Hematopoietic multipotent progenitor cell treated with erythropoietin and hydrocortisone succinate and interleukin-3 and kit ligand, for 15 days (in vitro differentiated cells): ENCODE data around the gene ADIPOR1.
"Not testable (repeated sequence)": the region's sequence is repeated elsewhere in the genome, so short reads cannot be mapped to it uniquely, and the experiment has no call there.

Experiments used
- DNase-seq: peaks from one replicate; pipeline ENCODE4 v3.0.0-alpha.2; 2015; ENCODE audit warnings: low spot score

Gene ADIPOR1, protein sequence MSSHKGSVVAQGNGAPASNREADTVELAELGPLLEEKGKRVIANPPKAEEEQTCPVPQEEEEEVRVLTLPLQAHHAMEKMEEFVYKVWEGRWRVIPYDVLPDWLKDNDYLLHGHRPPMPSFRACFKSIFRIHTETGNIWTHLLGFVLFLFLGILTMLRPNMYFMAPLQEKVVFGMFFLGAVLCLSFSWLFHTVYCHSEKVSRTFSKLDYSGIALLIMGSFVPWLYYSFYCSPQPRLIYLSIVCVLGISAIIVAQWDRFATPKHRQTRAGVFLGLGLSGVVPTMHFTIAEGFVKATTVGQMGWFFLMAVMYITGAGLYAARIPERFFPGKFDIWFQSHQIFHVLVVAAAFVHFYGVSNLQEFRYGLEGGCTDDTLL

GRCh38 chr1:202957733-202958543 is at the start of gene ADIPOR1:
Gene ADIPOR1, minus strand, starts transcription at chr1:202958312. Its CDS starts 7,242 bp downstream, at chr1:202951070.
- peak; percentile 88 for DNase-seq

GRCh38 chr1:203006948-203007871 is 49.1 kb upstream of the ADIPOR1 start, which contains the start of gene TMEM183A:
Gene TMEM183A, plus strand, starts transcription at chr1:203007374. Its CDS starts 92 bp downstream, at chr1:203007466.
- peak; percentile 98 for DNase-seq

GRCh38 chr1:203005395-203006142 is 47.5 kb upstream of the ADIPOR1 start:
- peak; percentile 69 for DNase-seq

DNA sequence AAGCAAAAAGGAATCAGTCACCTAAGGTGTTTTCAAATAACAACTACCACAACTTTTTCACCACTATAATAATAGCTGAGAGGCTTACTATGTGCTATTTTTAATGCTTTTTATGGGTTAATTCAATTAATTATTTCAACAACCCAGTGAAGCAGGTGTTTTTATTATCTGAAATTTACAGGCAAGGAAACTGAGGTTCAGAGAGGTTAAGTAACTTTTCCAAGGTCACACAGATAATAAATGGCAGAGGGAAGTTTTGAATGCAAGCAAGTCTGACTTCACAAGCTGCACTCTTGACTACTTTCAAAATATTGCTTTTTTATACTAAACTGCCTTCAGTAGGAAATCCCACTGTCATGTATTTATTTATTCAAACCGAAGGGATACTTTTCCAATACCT is 44.8 kb upstream of the ADIPOR1 start:
- DNase-seq: no peak

DNA sequence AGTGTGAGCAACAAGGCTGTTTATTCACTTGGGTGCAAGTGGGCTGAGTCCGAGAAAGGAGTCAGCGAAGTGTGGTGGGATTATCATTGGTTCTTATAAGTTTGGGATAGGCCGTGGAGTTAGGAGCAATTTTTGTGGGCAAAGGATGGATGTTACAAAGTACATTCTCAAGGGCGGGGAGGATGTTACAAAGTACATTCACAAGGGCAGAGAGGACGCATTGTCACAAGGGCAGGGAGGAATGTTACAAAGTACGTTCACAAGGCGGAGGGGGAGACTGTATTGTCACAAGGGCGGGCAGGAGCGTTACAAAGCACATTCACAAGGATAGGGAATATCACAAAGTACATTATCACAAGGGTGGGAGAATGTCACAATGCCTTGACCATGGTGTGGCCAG is 43.9 kb upstream of the ADIPOR1 start:
- DNase-seq: no peak

GRCh38 chr1:203000217-203000944 is 42.3 kb upstream of the ADIPOR1 start:
- no peak for DNase-seq

DNA sequence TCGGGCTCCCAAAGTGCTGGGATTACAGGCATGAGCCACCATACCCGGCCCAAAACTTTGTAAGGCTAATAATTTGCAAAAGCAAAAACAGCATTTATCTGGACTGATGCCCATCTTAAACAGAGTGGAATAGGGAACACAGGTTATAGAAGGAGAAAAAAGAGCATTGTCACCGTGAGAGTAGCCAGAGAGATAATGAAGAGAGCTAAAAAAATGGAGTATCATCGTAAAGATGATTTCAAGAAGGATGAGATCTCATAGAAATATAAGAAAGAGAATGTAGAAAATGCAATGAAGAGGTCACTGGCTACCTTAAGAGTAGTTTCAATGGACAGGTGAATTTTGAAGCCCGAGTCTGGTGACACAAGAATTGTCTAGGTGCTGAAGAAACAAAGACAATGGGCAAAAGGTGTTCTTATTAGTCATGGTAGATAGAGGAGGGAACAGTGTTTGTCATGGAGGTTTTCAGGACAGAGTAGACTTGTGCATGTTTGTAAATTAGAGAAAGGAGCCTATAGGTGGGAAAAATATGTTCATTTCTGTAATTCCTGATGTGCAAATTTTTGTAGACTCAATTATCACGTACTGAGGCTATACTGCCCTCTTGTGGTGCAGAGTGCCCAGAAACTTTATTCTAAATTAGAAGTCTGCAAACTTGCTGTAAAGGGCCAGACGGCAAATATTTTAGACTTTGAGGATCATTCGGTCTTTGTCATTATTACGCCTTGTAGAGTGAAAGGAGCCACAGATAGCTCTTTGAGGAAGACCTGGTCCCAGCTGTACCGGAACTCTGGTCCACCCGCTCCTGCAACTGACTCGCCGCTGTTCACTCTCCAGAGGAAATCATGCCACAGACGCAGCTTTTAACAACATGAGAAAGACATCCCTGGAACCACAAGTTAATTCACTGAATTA is 41.0 kb upstream of the ADIPOR1 start:
- DNase-seq: peak; percentile 84

GRCh38 chr1:202994756-202995155 is 36.6 kb upstream of the ADIPOR1 start:
- no peak for DNase-seq

GRCh38 chr1:202991112-202991511 is 33.0 kb upstream of the ADIPOR1 start:
- DNase-seq: no peak

- no peak for DNase-seq
These were observed 31.8 kb upstream of the ADIPOR1 start for GRCh38 chr1:202989879-202990278.

DNA sequence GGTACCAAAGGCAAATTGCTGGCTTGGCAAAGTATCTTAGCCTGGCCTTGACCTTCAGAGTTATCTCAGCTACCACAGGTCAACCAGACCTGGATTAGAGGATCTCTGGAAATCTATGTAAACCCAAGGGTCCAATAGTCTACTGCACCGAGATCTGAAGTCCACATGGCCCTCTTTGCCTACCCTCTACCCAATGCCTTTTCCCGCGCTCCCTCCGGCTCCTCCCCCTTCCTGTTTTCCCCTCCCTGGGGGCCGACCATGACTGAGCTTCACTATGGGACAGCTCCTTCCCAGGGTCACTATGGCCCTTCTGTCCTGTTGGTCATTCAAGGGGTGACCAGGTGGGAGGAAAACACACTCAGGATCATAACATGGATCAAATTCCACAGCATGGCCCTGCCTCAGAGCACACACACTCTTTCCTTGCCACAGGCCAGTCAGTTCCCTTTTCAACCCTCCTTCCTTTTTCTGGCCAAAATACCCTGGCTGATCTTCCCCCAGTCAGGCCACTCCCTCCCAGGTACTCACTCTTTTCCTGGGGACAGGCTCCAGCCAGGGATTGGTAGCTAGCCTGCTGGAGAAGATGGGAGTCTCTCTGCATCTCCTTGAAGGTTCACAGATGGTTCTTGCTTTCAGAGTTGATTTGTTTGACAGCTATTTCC is 29.9 kb upstream of the ADIPOR1 start:
- no peak for DNase-seq

DNA sequence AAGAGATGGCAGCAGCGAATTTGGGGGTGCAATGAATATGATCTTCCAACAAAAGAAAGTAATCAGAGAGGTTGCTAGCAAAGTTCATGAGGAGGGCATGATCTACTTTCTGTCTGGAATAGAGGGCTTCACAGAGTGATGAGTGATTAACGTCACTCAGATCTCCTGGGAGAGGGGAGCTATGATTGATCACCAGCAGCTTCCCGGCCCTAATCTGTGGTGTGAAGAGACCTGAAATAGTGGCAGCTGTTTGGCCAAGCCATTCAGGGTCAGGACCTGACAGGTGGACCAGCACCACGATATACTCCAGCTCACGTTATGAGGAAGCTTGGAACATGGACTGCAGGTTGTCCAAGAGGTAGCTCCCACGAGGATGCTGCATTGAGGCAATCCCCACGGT is 29.1 kb upstream of the ADIPOR1 start:
- no peak for DNase-seq

DNA sequence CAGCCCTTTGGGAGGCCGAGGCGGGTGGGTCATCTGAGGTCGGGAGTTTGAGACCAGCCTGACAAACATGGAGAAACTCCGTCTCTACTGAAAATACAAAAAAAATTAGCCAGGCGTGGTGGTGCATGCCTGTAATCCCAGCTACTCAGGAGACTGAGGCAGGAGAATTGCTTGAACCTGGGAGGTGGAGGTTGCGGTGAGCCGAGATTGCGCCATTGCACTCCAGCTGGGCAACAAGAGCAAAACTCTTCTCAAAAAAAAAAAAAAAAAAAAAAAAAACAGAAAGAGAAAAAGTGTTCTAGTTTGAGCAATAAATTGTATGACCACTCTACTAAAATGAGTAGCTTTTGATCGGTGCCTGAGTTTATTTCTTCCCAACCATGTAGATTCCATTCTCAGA is 28.0 kb upstream of the ADIPOR1 start:
- DNase-seq: not testable (repeated sequence)

GRCh38 chr1:202982715-202983430 is 24.8 kb upstream of the ADIPOR1 start:
- no peak for DNase-seq

DNA sequence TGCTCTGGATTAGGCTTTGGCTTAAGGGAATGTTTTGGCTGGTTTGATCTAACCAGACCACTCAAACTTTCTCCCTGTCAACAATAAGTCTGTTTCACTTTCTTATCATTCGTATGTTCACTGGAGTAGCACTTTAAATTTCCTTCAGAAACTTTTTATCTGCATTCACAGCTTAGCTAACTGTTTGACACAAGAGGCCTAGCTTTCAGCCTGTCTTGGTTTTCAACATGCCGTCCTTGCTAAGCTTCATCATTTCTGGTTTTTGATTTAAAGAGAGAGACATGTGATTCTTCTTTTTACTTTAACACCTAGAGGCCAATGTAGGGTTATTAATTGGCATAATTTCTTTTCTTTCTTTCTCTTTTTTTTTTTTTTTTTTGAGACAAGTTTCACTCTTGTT is 23.8 kb upstream of the ADIPOR1 start:
- peak; percentile 28 for DNase-seq

GRCh38 chr1:202979459-202979858 is 21.3 kb upstream of the ADIPOR1 start:
- no peak for DNase-seq

DNA sequence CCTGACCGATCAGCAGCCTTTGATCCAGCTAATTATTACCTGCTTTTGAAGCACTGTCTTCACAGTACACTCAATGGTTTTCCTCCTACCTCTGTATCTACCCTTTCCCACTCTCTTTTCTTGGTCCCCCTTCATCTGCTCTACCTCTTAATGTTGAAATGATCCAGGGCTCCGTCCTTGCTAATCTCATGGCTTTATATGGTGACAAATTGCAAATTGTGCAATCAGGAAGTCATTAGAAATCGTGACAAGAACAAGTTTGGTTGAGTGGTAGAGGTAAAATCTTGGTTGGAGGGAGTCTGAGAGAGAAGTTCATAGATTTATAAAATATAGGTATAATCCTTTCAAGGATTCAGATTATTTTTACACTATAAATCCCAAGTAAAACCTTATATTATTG is 18.5 kb upstream of the ADIPOR1 start:
- DNase-seq: no peak

DNA sequence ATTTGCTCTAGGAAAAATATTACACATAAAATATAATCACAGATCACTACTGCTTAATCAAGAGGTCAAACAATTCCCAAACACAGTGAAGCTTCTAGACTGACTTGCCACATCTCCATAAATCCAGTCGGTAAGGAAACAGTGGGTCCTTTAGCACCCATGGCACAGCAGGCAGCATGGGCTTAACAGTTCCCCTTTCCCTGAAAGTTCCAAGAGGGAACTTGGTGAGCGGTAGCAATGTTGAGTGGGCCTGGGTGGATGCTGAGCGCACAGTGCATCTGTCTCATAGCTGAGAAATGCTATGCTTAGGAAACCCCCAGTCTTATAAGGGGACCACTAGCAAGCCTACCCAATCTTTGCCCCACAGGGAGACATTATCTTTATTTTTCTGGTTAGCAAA is 16.7 kb upstream of the ADIPOR1 start:
- DNase-seq: no peak
